Neutrophil (primary cell): ENCODE results near the gene EPB41L1.

Source experiments
- H3K27ac ChIP-seq: fragments of 200-600 bp; sonication (generic); 2 replicates; pipeline ENCODE4 v1.5.1; 2016; ENCODE audit warnings: mild to moderate bottlenecking, moderate library complexity
- H3K27me3 ChIP-seq: fragments of 200-600 bp; sonication (generic); 2 replicates; pipeline ENCODE4 v1.6.0; 2016; ENCODE audit warnings: mild to moderate bottlenecking
- H3K36me3 ChIP-seq: fragments of 200-600 bp; sonication (generic); 2 replicates; pipeline ENCODE4 v1.5.1; 2017
- H3K4me1 ChIP-seq, 2 experiments: fragments of 200-600 bp in 1 of 2; sonication (generic) in 1 of 2; 1 replicate in 1 of 2; 2 replicates in 1 of 2; pipeline versions ENCODE4 v1.5.1 to v1.6.1; 2013 to 2016; ENCODE audit warnings: low read depth in 1 of 2, low read length in 1 of 2, mild to moderate bottlenecking in 1 of 2, moderate library complexity in 1 of 2; ENCODE audit not compliant: control insufficient read depth in 1 of 2, insufficient read depth in 1 of 2
- H3K4me3 ChIP-seq, 2 experiments: fragments of 200-600 bp in 1 of 2; sonication (generic) in 1 of 2; 1 replicate in 1 of 2; 2 replicates in 1 of 2; pipeline ENCODE4 v1.5.1; 2013 to 2016; ENCODE audit warnings: low read depth in 1 of 2, low read length in 1 of 2, mild to moderate bottlenecking in 1 of 2, moderate library complexity in 1 of 2
- H3K9me3 ChIP-seq: fragments of 200-600 bp; sonication (generic); 2 replicates; pipeline ENCODE4 v1.5.1; 2016
- TF ChIP-seq, protein P1 (sequence below): fragments of 200-600 bp; sonication (generic); IDR thresholded peaks from 2 replicates; pipeline ENCODE4 v1.5.1; 2016; ENCODE audit warnings: antibody characterized with exemption

Gene EPB41L1

DNA sequence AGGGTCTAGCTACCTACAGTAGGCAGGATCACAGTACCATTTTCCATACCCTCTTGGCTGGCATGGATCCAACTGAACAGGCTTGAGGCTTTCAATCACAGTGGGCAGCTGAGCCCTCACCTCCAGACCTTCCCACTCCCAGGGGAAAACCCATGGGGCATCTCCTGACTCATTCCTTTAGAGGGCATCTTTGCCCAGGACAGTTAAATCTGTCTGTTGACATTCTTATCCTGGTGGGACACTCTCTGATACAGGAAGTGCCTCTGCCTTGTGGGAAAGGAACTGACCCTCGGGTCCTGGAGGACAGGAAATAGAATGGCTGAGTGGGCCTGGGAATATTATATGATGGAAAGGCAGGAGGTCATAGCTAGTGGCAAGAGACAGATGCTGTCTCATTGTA is 10.2 kb upstream of the EPB41L1 start:
- Histone ChIP-seq H3K4me3 (no peak overlapping the region), H3K4me1 (no peaks in the 10 kb centered on the region), H3K36me3 (no peaks in the 10 kb centered on the region), H3K27ac (no peak overlapping the region), H3K9me3 (no peaks in the 10 kb centered on the region), H3K27me3 (peaks cover 27% of the 10 kb centered on the region)
- TF ChIP-seq, protein P1, sequence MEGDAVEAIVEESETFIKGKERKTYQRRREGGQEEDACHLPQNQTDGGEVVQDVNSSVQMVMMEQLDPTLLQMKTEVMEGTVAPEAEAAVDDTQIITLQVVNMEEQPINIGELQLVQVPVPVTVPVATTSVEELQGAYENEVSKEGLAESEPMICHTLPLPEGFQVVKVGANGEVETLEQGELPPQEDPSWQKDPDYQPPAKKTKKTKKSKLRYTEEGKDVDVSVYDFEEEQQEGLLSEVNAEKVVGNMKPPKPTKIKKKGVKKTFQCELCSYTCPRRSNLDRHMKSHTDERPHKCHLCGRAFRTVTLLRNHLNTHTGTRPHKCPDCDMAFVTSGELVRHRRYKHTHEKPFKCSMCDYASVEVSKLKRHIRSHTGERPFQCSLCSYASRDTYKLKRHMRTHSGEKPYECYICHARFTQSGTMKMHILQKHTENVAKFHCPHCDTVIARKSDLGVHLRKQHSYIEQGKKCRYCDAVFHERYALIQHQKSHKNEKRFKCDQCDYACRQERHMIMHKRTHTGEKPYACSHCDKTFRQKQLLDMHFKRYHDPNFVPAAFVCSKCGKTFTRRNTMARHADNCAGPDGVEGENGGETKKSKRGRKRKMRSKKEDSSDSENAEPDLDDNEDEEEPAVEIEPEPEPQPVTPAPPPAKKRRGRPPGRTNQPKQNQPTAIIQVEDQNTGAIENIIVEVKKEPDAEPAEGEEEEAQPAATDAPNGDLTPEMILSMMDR: no peak

DNA sequence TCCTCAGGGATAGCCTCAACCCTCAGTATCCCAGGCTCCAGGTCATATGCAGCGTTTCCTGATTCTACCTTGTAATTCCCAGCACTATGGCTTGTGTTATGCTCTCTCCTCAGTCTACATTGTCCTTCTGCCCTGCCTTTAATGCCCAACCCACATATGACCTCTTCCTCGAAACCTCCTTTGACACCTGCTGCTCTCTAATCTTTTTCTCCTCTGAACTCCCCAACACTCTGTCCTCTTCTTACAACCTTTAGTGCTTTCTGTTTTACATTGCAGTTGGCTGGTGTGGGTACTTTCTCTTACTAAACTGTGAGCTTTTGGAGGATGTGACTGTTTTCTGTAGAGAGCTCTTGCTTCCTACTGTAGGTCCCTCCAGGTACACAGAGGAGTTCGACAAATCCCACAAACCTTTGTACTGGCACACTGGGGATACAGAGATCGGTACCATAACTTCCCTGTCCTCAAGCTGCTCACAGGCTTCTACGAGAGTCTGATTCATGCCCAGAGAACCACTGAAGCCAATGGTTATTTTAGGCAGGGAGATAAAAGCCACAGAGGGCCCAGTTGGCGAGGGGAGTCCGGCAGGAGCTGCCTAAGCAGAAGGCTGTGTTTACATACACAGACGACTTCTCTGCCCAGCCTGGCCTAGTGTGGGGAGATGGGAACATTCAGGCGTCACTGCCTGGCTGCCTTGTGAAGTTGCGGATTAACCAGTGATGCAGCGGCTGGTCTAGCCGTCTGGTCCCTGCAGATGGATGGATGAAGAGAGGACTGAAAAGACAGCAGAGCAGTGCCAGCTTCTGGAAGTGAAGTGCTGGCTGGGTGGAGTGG is 8.4 kb upstream of the EPB41L1 start:
- no peak overlapping the region for H3K27ac ChIP-seq
- H3K27me3 ChIP-seq: peaks cover 37% of the 10 kb centered on the region
- no peaks in the 10 kb centered on the region for H3K36me3 ChIP-seq
- H3K4me1 ChIP-seq: no peaks in the 10 kb centered on the region
- TF ChIP-seq, protein P1: no peak
- H3K9me3 ChIP-seq: no peaks in the 10 kb centered on the region
- no peak overlapping the region for H3K4me3 ChIP-seq

DNA sequence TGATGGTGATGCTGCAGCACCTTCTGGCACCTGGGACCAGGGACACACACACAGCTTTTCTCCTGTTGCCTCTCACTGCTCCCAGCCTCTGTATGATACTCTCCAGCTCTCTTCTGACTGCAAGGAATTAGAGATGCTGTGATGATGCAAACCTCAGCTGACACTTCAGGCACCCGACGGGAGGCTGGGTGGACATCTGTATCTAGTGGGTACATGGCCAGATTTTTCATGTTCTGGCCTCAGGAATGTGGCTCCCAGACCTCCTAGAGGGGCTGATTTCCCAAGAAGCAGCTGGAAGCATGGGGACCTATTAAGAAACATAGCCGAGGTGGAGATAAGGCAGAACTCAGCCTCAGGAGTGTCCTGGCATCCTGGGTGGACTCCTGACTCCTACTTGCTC is 6.8 kb upstream of the EPB41L1 start:
- no peaks in the 10 kb centered on the region for H3K36me3 ChIP-seq
- peaks cover 48% of the 10 kb centered on the region for H3K27me3 ChIP-seq
- no peak overlapping the region for H3K27ac ChIP-seq
- H3K4me3 ChIP-seq: no peak overlapping the region
- H3K4me1 ChIP-seq: no peaks in the 10 kb centered on the region
- TF ChIP-seq, protein P1: no peak
- no peaks in the 10 kb centered on the region for H3K9me3 ChIP-seq

DNA sequence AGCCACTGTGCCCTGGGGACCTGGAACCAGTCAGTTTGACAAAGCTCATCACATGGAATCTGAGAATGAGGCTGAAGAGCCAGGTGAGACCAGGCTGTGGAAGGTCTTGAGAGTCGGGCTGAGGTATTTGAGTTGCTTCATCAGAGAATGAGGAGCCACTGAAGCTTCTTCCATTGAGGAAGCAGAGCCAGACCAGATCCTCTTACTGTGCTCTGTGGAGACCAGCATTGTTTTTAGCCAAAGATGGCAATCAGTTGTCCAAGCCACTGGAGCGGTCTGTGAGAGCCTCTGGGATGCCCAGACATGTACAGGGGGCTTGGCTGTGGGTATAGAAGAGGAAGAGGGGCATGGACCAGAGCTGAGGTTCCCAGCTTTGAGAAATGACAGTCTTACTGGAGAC is 6.1 kb upstream of the EPB41L1 start:
- TF ChIP-seq, protein P1: no peak
- Histone ChIP-seq H3K36me3 (no peaks in the 10 kb centered on the region), H3K27me3 (peaks cover 52% of the 10 kb centered on the region), H3K27ac (no peak overlapping the region), H3K4me3 (no peak overlapping the region), H3K9me3 (no peaks in the 10 kb centered on the region), H3K4me1 (no peaks in the 10 kb centered on the region)

DNA sequence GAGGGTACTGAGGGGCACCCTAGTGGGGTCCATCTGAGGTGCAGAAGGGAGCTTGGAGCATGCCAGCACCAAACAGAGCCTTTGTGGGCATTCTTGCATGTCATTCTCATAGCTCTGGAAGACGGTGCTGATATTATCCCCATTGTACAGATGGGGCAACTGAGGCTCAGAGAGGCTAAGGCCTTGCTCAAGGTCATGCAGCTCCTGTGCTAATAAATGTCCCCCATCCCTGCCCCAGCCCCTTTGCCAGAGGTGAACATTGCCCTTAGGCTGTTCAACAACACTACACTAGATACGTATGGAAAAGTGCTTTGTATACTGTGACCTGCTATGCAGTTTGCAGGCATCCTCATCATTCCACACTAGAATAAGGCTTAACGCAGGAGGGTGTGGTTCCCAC is 5.5 kb upstream of the EPB41L1 start:
- Histone ChIP-seq H3K27ac (no peak overlapping the region), H3K36me3 (no peaks in the 10 kb centered on the region), H3K4me3 (no peak overlapping the region), H3K9me3 (no peaks in the 10 kb centered on the region), H3K4me1 (no peaks in the 10 kb centered on the region), H3K27me3 (peaks cover 54% of the 10 kb centered on the region)
- TF ChIP-seq, protein P1: no peak
